ENCODE results near the gene LMOD2.

LMOD2 gene

DNA sequence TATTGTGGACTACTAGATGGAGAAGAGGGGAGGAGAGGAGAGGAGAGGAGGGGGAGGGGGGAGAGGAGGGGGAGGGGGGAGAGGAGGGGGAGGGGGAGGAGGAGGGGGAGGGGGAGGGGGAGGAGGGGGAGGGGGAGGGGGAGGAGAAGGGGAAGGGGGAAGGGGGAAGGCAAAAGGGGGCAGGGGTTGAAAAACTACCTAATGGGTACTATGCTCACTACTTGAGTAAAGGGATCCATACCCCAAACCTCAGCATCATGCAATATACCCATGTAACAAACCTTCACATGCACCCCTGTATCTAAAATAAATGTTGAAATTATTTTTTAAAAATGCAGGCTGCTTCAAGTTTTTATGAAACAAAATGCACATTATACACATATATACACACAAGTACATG is 15.1 kb upstream of the LMOD2 start:
- no peak for DNase-seq

- no peak for DNase-seq
Observed at GRCh38 chr7:123641901-123642300, 13.8 kb upstream of the LMOD2 start.

DNA sequence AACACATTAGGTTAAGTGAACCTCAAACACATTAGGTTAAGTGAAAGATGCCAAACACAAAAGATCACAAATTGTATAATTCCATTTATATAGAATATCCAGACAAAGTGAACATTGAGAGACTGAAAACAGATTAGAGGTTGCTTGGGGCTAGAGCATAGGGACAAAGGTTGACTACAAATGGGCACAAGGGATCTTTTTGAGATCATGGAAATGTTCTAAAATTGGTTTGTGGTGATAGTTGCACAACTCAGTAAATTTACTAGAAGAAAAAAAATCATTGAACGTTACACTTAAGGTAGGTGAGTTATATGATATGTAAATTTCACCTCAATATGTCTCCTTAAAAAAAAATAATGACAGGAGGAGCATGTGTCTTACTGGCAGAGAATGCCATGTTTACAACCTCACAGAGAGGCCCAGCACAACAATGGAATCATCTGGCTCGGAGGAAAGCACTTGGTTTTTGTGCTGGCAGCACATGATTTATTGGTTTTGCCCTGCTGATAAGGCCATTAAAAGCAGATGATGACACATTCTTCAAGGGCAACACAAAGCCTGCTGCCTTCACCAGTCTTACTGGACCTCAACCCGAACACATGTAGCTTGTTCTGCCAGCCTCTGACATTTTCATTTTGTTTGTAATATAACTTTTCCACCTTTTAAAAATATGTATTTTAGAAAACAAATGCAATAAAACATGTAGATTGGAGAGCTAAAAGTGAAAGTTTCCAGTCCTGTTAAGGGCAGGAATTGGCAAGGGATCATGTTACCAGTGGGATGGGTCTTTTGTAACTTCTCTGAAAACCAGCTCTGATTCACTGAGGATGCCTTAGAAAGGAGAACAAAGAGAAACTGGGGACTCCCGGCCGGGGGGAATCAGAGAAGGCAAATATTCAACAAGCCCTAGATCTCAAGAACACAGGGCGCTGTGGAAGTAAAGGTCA is 11.9 kb upstream of the LMOD2 start:
- no peak for DNase-seq

DNA sequence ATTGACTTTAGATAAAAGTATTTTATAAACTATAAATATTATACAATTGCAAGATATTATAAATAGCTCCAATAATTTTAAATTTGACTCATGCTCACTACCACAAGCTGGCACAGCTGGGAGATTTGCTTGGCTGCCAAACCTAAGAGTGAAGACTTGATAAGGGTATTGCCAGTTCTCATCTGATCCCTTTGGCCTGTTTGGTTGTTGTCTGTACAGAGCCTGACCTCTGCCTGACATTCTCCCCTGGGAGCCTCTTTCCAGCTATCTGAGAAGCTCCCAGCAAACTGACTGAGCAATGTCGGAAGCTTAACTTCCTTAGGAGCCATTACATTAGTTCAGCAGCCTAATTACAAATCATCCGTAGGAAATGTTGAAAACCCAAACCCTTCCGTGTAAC is 10.2 kb upstream of the LMOD2 start:
- DNase-seq: no peak

DNA sequence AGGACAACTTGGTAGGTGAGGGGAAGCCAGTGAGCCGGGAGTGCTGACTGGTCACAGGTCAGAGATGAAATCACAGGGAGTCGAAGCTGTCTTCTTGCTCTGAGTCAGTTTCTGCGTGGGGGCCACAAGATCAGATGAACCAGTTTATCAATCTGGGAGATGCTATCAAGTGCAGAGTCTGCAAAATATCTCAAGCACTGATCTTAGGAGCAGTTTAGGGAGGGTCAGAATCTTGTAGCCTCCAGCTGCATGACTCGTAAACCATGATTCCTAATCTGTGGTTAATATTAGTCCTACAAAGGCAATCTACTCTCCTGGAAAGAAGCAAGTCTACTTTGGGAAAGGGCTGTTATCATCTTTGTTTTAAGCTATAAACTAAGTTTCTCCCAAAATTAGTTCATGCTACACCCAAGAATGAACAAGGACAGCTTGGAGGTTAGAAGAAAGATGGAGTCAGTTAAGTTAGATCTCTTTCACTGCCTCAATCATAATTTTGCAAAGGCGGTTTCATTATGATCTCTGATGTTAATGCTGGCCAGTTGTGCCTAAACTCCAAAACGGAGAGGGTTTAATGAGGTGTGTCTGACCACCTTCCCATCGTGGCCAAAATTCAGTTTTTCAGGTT is 8.4 kb upstream of the LMOD2 start:
- DNase-seq: no peak

GRCh38 chr7:123649964-123650363 is 5.7 kb upstream of the LMOD2 start:
- no peak for DNase-seq

- DNase-seq: no peak
Observed at GRCh38 chr7:123650595-123650994, 5.1 kb upstream of the LMOD2 start.

DNA sequence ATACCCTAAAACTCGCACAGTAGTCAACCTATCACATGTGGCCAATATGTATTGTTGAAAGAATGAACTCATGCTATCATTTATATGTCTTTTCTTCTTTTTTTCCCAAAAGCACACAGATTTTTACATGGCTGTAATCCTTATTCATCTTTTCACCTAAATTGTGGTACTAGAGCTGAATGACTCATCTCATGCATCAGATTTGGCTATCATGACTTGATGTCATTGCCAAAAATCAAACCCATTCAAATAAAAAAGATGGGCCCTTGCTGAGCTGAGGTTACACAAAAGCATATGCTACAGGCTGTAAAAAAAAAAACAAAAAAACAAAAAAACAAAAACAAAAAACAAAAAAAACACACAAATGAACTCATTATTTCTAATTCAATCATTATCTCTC is 3.3 kb upstream of the LMOD2 start:
- DNase-seq: no peak

DNA sequence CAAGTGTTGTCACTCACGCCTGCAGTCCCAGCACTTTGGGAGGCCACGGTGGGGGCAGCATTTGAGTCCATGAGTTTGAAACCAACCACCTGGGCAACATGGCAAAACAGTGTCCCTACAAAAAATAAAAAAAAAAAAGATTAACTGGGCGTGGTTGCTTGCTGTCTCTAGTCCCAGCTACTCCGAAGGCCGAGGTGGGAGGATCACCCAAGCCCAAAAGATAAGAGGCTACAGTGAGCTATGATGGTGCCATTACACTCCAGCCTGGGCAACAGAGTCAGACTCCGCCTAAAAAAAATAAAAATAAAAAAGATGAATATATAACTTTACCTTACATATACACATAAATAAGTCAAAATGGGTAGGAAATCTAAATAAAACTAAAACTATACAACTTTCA is 2.5 kb upstream of the LMOD2 start:
- DNase-seq: no peak

DNA sequence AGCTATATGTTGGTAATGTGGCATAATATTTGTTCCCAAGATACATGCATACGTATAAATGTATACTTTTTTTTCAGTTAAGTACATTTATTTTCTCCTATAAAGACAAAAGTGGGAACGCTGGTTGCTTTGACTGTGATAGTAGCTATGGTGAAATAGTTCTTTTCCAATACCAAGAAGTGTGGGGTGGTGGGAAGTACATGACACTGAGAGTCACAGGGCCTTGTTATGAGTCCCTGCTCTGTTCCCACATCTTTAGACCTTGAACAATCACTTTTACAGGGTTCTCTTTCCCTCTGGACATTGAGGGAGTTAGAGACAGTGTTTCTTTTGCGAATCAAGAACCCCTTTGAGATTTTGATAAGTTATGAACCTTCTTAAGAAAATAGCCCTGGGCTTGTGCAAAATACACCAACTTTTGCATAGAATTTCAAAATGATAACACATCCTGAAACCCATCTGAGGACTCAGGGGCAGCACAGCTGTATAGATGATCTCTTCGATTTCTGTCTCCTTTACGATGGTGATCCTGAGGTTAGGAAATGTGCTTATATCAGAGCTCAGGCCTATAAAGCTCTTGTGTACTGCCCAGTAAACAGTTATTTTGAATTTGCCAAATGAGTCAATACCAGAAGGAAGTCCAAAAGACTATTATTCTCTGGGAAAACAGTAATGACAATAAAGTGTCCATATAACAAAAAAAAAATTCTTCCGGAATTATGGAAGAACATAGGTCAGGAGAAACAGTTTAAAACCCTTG is 1.1 kb downstream of the LMOD2 start:
- no peak for DNase-seq

GRCh38 chr7:123657304-123657685 is 1.6 kb downstream of the LMOD2 start:
- no peak for DNase-seq

DNA sequence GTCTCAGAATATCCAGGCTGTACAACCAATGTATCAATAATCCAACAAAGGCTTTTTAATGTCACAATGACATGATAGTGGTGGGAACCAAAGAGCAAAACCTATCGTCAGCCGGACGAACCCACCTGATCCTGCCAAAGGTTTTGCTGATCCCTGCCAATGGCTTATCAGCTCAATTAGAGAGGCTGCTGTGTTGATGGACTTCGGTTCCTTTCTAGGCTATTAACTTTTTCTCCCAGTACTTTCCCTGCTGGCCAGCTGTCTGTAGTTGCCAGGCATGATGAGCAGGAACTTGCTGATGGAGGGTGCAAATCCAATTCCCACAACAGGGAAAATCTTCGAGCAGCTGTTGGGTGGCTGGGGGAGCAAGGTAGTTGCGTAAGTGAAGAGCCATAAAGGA is 2.4 kb downstream of the LMOD2 start:
- DNase-seq: no peak

- no peak for DNase-seq
Observed at GRCh38 chr7:123660514-123661354, 5.1 kb downstream of the LMOD2 start.

DNA sequence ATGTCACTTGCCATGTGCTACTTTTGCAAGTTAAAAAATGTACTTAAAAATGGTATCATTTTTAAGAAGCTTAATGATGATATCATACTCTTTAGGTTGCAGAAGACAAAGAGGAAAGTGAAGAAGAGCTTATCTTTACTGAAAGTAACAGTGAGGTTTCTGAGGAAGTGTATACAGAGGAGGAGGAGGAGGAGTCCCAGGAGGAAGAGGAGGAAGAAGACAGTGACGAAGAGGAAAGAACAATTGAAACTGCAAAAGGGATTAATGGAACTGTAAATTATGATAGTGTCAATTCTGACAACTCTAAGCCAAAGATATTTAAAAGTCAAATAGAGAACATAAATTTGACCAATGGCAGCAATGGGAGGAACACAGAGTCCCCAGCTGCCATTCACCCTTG is 6.1 kb downstream of the LMOD2 start:
- no peak for DNase-seq

GRCh38 chr7:123662293-123662692 is 6.6 kb downstream of the LMOD2 start:
- no peak for DNase-seq

DNA sequence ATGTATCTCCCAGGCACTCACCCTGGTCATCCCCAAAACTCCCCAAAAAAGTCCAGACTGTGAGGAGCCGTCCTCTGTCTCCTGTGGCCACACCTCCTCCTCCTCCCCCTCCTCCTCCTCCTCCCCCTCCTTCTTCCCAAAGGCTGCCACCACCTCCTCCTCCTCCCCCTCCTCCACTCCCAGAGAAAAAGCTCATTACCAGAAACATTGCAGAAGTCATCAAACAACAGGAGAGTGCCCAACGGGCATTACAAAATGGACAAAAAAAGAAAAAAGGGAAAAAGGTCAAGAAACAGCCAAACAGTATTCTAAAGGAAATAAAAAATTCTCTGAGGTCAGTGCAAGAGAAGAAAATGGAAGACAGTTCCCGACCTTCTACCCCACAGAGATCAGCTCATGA is 7.1 kb downstream of the LMOD2 start:
- DNase-seq: no peak

DNA sequence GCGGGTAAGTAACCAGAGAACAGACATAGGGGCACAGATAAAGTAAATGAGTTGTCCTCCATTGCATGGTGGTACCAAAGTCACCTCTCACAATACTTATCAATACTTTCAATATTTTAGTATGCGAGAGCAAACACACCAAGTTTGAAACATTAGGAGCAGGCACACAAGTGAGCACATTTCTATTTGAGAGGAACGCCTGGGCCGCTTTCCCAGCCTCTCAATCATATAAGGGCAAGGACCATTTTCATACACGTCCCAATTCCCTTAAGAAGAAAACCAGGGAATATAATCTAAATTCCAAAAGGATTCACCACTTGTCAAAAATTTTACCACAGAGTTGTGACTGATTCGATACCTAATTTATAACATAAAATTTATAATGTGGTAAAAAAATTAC is 7.5 kb downstream of the LMOD2 start:
- DNase-seq: no peak

DNA sequence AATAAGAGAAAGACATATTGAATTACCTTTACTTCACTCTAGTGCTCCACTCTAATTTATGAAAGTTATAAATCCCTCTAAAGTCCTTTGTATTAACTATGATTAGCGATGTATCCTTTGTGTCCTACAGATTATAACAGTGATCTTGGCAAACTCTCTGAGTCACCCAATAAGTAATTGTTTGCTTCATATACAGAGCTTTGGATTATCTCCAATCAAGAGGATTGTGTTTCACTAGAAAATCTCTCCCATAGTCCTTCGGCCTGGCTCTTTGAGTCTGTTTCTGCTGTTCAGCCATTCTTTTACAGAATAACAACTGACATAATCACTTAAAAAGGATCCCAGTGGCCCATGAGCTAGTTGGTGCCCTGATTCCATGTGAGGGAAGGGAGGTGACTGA is 9.5 kb downstream of the LMOD2 start:
- no peak for DNase-seq

GRCh38 chr7:123665896-123666295 is 10.2 kb downstream of the LMOD2 start:
- no peak for DNase-seq

DNA sequence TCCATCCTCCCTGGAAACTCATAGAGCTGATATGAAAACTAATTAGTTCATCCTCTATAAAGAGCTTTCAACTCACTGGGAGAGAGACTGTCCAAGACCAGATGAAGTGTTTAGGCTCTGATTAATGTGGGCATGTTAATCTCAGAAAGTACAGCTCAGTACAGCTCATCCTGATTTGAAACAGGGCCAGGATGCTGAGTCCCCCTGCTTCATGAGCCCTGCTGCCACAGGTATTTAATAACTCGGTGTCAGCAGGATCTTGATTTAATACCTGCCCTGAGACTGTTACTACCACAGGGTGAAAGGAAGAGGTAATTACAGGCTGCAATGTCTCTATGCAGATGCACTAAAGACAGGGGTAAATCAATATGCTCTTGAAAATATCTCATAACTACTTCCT is 10.8 kb downstream of the LMOD2 start:
- no peak for DNase-seq

DNA sequence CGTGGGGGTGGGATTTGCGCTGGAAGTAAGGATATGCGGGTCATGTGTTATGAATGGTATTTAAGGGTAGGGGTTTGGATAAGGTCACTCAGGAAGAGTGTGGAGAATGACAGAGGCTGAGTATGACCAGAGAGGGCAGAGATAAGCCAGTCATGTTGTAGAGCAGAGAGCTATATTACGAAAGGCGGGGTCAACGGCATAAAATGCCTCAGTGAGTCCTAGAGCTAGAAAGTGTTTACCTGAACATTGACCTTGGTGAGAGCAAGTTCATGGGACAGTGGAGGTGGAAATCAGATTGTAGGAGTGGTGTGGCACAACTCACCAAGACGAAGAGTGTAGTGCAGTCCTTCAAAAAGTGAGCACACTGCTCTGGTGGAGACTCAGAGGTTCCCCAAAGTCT is 13.8 kb downstream of the LMOD2 start:
- no peak for DNase-seq

GRCh38 chr7:123673137-123673732 is 17.6 kb downstream of the LMOD2 start:
- DNase-seq: no peak
